ENCODE results near the gene ANKRD34C.
A peak's percentile ranks its signal among the peaks of the same experiment; 100 is the strongest.

- TF ChIP-seq, protein P1, sequence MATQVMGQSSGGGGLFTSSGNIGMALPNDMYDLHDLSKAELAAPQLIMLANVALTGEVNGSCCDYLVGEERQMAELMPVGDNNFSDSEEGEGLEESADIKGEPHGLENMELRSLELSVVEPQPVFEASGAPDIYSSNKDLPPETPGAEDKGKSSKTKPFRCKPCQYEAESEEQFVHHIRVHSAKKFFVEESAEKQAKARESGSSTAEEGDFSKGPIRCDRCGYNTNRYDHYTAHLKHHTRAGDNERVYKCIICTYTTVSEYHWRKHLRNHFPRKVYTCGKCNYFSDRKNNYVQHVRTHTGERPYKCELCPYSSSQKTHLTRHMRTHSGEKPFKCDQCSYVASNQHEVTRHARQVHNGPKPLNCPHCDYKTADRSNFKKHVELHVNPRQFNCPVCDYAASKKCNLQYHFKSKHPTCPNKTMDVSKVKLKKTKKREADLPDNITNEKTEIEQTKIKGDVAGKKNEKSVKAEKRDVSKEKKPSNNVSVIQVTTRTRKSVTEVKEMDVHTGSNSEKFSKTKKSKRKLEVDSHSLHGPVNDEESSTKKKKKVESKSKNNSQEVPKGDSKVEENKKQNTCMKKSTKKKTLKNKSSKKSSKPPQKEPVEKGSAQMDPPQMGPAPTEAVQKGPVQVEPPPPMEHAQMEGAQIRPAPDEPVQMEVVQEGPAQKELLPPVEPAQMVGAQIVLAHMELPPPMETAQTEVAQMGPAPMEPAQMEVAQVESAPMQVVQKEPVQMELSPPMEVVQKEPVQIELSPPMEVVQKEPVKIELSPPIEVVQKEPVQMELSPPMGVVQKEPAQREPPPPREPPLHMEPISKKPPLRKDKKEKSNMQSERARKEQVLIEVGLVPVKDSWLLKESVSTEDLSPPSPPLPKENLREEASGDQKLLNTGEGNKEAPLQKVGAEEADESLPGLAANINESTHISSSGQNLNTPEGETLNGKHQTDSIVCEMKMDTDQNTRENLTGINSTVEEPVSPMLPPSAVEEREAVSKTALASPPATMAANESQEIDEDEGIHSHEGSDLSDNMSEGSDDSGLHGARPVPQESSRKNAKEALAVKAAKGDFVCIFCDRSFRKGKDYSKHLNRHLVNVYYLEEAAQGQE (IDR thresholded peaks at IDR 0.05) = no peak
- TF ChIP-seq, protein P2, sequence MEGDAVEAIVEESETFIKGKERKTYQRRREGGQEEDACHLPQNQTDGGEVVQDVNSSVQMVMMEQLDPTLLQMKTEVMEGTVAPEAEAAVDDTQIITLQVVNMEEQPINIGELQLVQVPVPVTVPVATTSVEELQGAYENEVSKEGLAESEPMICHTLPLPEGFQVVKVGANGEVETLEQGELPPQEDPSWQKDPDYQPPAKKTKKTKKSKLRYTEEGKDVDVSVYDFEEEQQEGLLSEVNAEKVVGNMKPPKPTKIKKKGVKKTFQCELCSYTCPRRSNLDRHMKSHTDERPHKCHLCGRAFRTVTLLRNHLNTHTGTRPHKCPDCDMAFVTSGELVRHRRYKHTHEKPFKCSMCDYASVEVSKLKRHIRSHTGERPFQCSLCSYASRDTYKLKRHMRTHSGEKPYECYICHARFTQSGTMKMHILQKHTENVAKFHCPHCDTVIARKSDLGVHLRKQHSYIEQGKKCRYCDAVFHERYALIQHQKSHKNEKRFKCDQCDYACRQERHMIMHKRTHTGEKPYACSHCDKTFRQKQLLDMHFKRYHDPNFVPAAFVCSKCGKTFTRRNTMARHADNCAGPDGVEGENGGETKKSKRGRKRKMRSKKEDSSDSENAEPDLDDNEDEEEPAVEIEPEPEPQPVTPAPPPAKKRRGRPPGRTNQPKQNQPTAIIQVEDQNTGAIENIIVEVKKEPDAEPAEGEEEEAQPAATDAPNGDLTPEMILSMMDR (IDR thresholded peaks at IDR 0.05) = no peak
- TF ChIP-seq RFX5 (IDR thresholded peaks at IDR 0.05) (no peak), RCOR1 (IDR thresholded peaks at IDR 0.05; ENCODE audit: low read depth, low read length) (no peak), RAD21 (conservative IDR thresholded peaks at IDR 0.05 in 1 of 2, IDR thresholded peaks at IDR 0.05 in 1 of 2) (peak in 1 of 2 experiments; percentile 21; a peak in 1 of 5 replicates)
Measured at GRCh38 chr15:79296583-79296982, 14.1 kb downstream of the ANKRD34C start.
